NK-92 (cell line): ENCODE data around the gene ADCYAP1R1.

Source experiments
- DNase-seq: peaks from one replicate; lab custom pipeline; 2025; ENCODE audit not compliant: unreplicated experiment; lab: John Stamatoyannopoulos, UW

The ADCYAP1R1 gene

DNA sequence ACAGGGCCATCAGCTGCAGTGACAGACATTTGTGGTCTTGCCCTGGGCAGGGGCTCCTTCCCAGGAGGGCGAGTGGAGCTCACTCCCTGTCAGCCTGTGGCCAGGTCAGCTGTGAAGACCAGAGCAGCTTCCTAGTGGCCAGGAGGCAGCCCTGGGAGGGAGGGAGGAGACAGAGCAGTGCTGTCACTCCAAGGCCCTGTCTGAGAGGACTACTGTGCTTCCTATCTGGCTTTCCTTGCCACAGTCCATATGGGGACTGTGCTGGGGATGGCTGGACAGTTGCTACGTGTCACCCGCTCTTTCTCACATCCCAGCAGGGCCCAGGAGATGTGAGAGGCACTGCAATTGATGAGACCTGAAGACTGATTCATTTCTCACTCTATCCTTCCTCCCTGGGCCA, 15.2 kb upstream of the ADCYAP1R1 start:
- no peak for DNase-seq

DNA sequence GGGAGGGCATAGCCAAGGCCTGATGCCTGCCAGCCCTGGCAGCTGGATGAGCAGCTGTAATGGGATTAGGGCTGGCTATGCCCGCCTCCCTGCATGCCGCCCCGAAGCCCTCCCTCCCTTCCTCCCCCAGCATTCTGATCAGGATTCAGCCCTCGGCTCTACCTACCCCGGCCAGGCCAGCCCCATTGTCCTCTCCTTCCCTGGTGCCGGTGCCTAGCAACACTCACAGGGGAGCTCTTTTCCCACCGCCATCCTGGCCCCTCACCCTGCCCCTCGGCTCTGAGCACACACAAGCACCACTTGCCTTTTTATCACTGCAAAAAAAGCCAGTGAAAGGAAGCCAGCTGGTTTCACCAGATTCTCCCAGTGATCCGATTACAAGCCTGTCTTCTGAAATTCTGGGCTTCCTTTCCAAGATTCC, 9.0 kb upstream of the ADCYAP1R1 start:
- no peak for DNase-seq

DNA sequence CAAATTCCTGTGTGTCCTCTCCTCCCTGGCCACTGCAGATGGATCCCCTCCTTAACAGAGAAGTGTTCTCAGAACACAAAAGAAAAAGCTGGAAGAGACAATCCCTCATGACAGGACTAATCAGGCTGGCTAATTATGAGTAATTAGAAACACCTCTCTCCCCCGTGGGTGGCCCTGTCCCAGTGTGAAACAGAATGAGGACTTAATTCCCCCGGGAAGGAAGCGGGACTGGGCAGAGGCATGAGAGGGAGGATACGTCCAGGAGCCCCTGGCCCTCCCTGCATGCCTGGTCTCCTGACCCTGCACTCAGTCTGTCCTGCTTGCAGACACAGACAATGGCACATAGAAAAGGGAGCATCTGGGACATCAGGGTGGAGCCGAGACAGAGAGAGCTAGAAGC, 7.6 kb upstream of the ADCYAP1R1 start:
- DNase-seq = no peak

DNA sequence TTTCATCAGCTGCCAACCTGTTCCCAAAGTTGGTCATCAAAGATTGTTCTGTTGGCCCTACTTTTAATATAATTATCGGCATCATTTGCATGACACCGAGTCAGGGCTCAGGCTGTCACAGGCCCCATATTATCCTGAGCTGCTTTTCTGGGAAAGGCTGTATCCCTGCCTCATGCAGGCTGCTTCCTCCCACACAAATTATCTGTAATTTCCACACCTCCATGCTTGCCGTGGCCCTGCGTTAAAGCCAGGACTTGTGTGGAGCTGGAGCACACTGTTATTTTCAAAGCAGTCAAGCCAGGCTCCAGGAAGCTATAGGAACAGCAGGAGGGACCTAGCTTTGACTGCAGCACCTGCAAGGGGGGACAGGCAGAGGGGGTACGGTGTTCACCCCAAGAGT, 5.4 kb upstream of the ADCYAP1R1 start:
- no peak for DNase-seq

DNA sequence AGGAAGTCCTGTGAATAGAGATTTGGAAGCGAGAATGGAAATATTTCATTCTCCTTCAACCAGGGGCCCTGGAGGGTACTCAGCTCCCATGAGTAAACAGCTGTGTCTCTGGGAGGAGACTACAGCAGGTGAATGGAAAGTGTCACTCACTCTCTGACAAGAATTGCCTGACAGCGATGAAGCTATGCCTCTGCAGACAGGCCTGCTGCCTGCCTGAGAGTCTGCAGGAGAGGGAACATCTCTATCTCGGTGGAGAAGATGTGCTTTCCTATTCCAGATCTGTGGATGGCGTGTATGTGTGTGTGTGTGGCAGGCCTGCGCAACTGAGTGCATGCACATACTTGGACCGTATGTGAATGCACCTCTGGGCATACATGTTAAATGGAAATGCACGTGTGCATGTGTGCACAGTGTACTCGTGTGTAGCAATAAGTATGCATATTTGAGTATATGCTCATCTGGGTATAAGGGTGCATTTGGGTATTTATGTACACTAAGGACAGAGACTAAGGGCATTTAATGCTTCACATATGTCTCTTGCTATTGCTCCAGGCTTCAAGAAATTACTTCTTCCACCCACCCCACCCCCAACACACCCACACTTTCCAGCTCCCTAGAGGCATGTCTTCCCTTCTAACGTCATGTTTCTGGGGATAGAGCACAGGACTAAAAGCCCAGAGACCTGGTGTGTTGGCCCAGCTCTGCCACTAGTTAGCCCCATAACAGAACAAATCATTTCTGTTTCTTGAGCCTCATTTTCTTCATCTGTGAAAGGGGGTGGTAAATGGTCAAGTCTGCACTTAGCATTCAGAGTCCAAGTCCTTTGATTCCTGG, 4.6 kb upstream of the ADCYAP1R1 start:
- no peak for DNase-seq

DNA sequence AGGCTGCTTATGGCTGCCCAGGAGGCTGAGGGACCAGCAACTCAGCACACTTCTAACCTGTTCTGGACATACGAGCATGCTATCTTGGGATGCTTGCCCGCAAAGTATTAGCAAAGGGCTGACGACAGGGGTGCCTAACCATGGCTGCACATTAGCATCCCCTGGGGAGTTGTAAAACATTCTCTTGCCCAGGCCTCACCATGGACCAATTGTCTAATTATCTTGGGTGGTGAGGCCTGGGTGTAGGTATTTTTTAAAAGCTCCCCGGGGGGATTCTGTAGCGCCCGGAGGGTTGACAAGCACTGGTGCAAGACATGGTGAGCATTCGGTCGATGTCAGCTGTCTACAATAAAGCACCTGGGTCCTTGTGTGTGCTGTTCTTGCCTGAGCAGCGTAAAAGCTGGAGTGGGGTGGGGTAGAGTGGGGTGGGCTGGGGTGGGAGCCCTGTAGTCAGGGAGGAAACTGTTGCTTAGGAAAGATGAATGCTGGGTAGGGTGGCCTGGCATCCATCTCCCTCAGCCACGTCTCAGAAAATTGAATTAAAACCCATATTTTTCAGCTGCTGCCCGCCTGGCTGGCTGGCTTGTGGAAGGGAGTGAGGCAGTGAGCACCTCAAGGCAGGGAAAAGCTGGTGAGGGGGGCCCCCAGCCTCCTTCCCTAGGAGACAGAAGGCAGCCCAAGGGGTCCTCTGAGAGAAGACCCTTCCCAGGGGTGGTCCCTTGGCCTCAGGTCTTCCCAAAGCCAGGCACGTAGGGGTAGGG, 2.9 kb upstream of the ADCYAP1R1 start:
- DNase-seq = no peak

DNA sequence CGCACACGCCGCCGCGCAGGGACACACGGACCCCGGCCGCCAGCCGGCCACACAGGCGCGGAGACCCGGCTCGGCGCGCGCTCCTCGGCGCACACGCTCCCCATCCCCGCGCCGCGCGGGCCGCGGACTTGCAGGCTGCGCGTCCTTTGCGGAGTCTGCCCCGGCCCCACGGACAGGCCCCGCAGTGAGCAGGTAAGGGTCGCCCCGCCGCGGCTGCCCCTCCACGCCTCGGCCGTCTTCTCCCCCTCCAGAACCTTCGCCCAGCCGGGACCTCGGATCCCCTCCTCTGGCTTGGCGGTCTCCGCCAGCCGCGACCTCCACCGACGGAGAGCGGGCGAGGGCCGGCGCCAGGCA, 356 bp downstream of the ADCYAP1R1 start:
- no peak for DNase-seq

DNA sequence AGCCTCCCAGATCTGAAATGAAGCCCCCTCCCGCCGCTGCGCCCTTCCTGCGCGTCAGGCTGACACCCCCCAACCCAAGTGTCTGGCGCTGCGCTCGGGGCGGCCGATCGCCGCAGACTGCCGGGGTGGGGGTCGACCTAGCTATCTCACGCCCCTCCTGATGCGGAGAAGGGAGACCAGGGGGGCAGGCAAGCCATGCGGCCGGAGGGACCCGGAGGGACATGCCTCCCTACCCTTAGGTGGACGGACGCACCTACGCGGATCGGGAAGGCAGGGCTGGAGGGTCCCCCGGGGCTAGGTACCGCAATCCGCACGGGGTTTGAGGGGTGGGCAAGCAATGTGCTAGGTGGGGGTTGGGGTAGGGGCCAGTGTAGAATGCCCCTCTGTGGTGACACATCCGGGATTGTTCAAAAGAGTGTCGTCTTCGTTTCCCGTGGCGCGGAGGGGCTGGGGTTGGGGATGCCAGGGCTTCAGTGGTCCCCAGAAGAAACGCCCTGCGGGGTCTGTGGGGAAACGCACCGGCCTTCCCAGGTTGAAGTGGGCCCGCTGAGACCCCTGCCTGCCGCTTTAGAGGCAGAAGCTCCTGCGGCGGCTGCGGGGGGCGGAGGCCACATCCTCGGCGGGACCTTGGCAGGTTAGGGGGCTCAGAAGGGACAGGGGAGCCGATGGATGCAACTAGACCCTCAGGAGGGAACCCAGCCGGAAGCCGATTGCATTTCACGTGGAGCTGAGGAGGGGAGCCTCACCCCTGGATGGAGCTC, 913 bp downstream of the ADCYAP1R1 start:
- no peak for DNase-seq

DNA sequence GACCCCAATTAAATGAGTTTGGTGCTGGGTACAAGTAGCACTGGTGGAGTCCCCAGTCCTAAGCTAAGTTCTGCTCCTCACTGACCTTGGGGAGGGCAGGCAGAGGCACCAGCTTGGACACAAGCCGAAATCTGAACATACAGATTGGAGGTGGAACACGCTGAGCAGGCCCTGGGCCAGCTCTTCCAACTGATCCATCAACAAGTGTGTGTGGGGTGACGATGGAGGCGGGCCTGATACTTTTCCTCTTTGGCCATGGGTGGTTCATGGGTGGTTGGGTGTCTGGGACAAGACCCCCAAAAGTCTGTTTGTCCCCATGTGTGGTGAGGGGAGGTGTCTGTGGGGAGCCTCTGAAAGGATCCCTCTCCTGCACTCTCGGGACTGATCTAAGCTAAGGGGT, 1.9 kb downstream of the ADCYAP1R1 start:
- DNase-seq = no peak

DNA sequence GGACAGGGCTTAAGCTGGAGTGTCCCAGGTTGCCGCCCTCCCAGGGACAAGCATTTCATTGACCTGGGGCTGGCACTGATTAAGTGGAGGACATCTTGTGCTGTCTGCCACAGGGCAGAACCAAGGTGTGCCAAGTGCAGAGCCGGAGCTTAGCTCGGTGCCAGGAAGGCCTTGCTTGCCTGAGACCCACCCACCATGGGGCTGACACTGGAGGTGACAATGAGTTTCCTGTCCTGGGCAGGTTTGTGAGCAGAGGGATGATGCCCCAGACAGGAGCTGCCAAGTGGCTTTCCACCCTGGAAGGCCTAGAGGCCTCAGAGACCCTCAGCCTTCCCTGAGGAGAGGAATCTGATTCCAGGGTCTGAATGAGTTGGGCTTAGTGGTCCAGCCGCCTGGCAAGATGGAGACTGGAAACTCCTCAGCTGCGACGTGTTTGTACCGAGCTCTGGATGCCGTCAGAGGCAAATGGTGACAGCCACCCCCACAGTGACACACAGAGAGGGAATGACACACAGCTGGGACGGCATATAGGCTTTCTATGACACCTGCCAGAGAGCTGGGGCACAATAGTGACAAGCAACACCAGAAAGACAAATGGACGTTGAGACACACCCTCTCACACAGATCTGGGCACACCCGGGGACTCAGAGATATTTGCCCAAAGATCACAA, 2.6 kb downstream of the ADCYAP1R1 start:
- DNase-seq = no peak

DNA sequence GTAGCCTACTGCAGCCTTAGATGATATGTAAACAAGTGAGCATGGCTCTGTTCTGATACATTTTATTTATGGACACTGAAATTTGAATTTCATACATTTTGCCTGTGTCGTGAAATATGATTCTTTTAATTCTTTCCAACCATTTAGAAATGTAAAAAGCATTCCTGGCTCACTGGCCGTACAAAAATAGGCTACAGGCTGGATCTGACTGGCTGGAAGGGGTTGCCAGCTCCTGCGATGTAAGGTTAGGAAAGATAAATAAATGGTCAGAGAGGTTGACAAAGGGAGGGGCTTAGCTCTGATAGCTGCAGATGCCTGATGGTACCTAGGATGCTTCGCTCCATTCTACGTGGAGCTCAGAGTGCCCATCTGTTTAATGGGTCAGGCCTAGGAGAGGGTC, 3.4 kb downstream of the ADCYAP1R1 start:
- DNase-seq = no peak

DNA sequence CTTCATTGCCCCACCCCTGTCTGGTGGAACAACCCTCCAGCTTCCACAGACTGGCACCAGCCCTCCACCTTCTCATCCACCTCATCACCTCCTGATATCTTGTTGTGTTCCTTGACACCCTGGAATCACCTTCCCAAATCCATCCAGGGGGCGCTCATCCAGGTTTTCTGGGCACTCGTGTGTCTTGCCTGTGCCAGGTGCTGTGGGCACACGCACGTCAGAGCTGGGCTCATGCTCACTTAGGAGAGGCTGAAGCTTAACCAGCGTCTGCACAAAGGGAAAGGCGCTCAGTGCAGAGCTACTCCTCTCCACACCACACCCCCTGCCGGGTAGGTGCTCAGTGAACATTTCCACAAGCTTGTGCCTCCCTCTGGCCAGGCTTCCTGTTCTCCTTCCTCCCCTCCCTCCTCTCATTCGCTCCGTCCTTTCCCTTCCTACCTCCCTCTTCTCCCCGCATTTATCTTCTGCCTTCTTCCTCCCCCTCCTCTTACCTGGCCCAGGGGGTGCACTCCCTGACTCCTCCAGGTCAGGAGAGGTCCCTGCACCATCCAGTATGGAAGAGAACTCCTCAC, 4.8 kb downstream of the ADCYAP1R1 start:
- no peak for DNase-seq

DNA sequence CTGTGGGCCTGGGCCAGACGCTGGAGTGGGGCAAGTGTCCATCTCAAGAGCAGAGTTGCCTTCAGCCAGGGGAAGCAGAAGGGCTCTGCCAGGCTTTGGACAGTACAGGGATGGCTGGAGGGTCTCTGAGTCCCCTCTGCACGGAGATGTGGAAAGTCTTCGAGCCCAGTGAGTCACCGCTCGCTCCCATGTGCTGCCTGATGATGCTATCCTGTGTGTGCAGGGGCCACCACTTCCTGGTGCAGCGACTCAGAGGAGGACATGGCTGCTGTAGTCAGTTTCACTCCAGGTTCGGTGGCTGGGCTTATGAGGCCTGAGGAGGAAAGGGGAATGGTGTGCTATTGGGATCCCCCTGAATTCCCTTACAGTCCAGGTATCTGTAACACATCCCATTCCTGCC, 6.0 kb downstream of the ADCYAP1R1 start:
- DNase-seq = no peak

DNA sequence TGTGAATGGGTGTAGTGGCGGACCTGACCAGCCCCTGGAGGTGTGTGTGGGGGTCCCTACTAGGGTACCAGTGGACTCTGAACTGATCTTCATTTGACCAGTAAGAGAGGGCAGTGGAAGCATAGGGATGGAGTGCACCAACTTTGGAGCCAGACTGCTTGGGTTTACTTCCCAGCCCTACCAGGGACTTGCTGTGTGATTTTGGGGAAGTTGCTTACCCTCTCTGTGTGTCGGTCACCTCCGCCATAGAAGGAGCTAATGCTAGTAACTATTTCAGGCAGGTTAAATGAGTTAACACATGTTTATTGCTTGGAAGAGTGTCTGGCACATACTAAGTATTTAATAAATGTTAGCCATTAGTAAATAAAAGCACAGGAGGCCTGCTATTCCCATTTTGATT, 6.6 kb downstream of the ADCYAP1R1 start:
- no peak for DNase-seq

DNA sequence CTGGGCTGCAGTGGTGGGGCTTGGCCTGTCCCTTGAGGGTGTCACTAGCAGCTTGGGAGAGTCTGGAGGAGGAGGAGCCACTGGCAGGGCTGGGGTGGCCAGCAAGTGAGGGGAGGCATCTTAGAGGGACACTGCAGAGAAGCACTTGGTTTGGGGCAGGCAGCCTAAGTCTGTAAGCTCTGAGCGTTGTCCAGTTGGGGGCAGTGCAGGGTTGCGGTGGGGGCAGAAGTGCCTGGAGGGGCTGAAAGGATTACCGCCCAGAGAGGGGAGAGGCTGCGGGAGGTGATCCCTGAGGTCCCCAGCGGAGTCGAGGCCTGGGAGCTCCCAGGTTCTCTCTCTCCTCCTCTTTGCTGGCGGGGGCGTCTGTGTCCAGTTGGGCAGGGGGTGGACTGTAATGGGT, 7.4 kb downstream of the ADCYAP1R1 start:
- DNase-seq = no peak

DNA sequence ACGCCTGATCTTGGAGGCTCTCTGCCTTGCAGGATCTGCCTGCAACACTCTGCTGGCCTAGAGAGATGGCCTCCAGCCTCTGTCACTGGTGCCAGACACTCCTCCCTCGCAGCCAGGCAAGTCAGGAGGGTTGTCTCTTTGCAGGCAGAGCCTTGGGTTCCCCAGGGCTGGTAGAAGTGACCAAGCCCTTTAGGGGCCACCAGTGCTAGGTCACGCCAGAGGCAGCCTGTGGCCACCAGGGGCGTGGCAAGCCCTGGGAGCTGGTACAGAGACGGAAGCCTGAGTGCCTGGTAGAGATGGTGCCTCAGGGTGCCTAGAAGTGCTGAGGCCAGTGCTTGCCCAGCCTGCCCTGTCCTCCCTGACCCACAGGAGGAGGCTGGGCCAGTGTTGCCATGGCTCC, 9.1 kb downstream of the ADCYAP1R1 start:
- no peak for DNase-seq

DNA sequence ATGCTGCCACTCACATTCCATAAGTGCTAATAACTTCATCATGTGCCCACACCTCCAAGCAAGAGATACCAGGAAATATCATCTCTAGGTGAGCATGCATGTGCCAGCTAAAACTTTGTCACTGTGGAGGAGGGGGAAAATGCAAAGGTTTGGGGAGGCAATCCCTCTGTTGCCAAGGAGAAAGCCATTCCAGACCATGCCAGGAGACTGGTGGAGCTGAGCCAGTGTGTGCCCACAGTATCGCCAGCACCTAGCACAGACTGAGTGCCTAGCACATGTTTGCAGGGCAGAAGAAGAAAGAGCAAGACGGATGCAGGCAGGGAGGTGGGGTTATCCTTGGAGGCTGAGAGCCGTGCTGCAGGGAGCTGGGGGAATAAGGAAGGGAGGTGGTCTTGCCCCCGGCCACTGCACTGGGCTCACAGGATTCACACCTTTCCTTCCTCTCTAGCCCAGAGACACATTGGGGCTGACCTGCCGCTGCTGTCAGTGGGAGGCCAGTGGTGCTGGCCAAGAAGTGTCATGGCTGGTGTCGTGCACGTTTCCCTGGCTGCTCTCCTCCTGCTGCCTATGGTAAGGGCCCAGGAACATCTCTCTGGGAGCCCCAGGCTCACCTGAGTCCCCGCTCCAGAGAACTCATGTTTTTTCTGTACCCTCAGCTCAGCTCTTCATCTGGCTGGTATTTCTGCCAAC, 10.8 kb downstream of the ADCYAP1R1 start:
- DNase-seq = no peak

DNA sequence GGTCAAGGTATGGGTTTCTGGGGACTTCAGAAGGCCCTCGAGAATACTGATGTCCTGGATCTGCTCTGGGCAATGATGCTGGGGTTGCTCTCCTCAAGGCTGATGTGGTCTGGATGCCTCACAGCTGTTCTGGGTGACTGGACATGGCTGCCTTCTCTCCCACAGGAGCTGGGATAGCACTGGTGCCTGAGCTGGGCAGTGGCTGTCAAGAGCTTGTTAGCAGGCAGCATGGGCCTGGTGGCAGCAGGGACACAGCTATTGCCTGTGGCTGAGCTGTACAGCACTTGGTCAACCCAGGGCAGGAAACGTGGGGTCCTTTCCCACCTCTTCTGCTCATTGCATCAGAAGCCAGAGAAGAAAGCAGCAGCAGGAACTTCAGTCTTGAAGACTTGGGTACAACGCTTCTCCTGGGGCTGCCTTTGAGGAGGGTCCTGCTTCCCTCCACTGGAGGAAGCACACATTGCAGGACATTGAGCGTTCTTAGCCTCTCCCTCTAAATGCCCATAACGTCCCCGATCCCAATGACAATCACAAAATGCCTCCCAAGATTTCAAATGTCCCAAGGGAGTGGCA, 13.0 kb downstream of the ADCYAP1R1 start:
- DNase-seq = no peak

DNA sequence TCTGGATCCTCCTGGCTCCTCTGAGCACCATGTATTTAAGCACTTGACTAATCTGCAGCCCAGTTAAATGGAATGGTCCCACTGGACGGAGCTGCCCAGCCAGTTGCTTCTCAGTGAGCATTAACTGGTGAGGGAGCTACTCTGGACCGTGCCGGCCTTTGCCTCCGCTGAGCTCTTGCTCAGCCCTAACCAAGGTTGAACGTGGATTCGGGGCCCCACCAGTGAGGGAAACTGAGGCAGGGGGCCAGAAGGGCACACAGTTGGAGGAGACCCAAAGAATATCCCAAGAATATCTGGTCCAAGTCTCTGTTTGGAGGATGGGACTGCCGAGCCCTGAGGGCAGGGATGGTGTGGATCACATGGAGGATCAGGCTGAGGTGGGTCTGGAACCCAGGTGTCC, 13.7 kb downstream of the ADCYAP1R1 start:
- no peak for DNase-seq

DNA sequence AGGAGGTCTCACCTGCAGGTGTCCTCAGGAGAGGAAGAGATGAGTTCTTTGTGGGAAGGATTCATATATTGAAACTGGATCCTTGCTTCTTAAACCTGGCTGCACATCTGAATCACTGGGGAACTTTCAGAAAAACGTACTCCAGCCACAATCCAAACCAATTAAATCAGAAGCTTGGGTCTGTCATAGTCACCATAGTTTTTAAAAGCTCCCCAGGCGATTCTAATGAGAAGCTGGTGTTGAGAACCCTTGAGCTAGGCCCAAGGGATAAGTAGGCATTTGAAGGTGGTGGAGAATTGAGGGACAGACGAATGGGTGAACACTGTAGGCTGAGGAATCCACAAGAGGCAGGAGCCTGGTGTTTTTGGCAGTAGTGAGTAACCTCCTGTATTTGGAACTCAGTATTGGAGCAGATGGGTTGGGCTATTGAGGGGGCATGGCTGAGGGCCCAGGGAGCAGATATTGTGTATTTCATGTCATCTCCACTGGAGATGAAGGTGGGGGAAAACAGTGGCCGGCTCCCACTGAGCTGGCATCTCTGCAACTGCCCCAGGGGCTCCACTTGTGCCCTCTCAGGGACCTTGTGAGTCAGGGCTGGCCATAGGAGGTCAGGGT, 14.5 kb downstream of the ADCYAP1R1 start:
- DNase-seq = no peak
